Measurements from ENCODE around the gene MT1H. TPM values are rescaled to one million over a fixed set of nuclear protein-coding genes. Genes with fewer than 3 reads are reported as not detected.
"Not testable (repeated sequence)": the region's sequence is repeated elsewhere in the genome, so short reads cannot be mapped to it uniquely, and the experiment has no call there.

Gene MT1H
- total RNA-seq, 1 experiment from 2014 or later: not detected

- DNase-seq (ENCODE audit: unreplicated experiment): no peak
- Mint-ChIP-seq H3K36me3 (ENCODE audit: insufficient read depth, unreplicated experiment) (no peaks in the 10 kb centered on the region), H3K4me3 (ENCODE audit: unreplicated experiment) (no peak overlapping the region), H3K27ac (ENCODE audit: low read depth, unreplicated experiment) (no peak overlapping the region), H3K27me3 (ENCODE audit: insufficient read depth, unreplicated experiment) (no peaks in the 10 kb centered on the region), H3K9me3 (ENCODE audit: unreplicated experiment) (no peaks in the 10 kb centered on the region), H3K4me1 (ENCODE audit: insufficient read depth, unreplicated experiment) (peaks cover 6% of the 10 kb centered on the region)
- intact Hi-C loops (cut with micrococcal nuclease): no loop called here
- ChIA-PET POLR2A (no interaction called here), CTCF (no interaction called here)
- no TSS peak for BruUV-seq (replicated peaks)
- TF ChIP-seq, protein P1, sequence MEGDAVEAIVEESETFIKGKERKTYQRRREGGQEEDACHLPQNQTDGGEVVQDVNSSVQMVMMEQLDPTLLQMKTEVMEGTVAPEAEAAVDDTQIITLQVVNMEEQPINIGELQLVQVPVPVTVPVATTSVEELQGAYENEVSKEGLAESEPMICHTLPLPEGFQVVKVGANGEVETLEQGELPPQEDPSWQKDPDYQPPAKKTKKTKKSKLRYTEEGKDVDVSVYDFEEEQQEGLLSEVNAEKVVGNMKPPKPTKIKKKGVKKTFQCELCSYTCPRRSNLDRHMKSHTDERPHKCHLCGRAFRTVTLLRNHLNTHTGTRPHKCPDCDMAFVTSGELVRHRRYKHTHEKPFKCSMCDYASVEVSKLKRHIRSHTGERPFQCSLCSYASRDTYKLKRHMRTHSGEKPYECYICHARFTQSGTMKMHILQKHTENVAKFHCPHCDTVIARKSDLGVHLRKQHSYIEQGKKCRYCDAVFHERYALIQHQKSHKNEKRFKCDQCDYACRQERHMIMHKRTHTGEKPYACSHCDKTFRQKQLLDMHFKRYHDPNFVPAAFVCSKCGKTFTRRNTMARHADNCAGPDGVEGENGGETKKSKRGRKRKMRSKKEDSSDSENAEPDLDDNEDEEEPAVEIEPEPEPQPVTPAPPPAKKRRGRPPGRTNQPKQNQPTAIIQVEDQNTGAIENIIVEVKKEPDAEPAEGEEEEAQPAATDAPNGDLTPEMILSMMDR (IDR thresholded peaks at IDR 0.05; ENCODE audit: unreplicated experiment): no peak
These were observed 7.0 kb upstream of the MT1H start for GRCh38 chr16:56662357-56663354.

DNA sequence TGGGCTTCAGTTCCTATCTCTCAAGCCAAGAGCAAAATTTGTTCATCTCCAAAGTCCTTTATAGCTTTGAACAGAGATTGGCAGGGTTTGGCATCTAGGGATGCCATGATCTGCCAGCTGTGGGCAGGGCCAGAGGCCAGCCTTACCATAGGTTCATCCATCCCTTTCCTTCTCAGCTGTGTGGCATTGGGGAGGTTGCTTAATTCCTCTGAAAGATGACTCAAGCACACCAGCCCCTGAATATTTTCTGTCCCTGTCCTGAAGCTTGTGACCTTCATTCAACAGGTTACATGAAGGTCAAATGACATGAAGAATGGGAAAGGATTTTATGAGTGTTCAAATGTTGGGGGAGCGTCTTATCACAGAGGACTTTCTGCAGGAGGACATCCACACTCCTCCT is 5.1 kb upstream of the MT1H start:
- TF ChIP-seq, protein P1 (IDR thresholded peaks at IDR 0.05; ENCODE audit: unreplicated experiment): no peak
- intact Hi-C loops (cut with micrococcal nuclease): no loop called here

DNA sequence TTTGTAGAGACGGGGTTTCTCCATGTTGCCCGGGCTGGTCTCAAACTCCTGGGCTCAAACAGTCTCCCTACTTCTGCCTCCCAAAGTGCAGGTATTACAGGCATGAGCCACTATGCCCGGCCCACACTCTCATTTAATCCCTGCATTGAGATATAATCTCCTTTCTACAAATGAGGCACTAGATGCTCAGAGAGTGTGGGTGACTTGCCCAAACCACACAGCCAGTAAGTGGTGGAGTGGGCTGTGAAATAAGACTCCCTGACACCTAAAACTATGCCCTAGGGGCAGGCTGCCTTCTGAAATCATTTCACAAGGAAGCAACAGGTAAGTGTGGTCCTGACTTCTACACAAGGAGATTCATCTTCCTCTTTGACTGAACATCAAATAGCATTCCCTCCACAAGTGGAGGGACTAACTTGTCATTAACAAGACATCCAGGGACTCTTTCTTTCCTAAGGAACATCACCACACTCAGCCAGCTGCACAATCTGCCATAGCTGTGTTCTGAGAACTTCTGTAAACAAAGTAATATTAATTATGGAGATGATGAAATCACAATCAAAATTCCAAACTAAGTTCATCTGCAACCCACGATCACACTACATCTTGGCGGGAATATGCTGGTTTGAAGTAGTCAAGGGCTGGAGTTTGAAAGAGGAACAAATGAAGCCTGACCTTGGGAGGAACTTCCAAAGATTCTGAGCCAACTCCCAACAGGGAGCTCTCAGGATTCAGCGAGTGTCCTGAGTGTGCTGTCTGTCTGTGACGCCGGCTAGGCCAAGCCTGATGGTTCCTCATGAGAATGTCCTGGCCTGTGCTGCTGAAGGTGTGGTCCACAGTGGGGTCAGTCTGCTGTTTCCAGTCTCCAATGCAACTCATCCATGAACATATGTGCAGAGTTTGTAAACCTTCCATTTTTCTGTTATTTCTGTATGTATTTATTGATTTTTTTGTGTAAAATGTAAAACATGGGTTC is 4.0 kb upstream of the MT1H start:
- ChIA-PET CTCF (interaction anchor here (0.6 kb wide), 1 partner anchor 14 kb away, joined by 3 read pairs; no protein-coding TSS in a partner anchor), POLR2A (interaction anchor here (1.5 kb wide), 1 partner anchor 39 kb away, joined by 3 read pairs; no protein-coding TSS in a partner anchor)
- intact Hi-C loops (cut with micrococcal nuclease); H3K4me3 Mint-ChIP-seq (ENCODE audit: unreplicated experiment); H3K27me3 Mint-ChIP-seq (ENCODE audit: insufficient read depth, unreplicated experiment); H3K9me3 Mint-ChIP-seq (ENCODE audit: unreplicated experiment); H3K4me1 Mint-ChIP-seq (ENCODE audit: insufficient read depth, unreplicated experiment); H3K27ac Mint-ChIP-seq (ENCODE audit: low read depth, unreplicated experiment); BruUV-seq (replicated peaks); DNase-seq (ENCODE audit: unreplicated experiment); H3K36me3 Mint-ChIP-seq (ENCODE audit: insufficient read depth, unreplicated experiment): not testable (repeated sequence)

More for the DNA sequence above, 5.1 kb upstream of the MT1H start:
- Mint-ChIP-seq H3K4me3 (ENCODE audit: unreplicated experiment) (no peak overlapping the region), H3K4me1 (ENCODE audit: insufficient read depth, unreplicated experiment) (no peaks in the 10 kb centered on the region), H3K27me3 (ENCODE audit: insufficient read depth, unreplicated experiment) (peaks cover 9% of the 10 kb centered on the region), H3K36me3 (ENCODE audit: insufficient read depth, unreplicated experiment) (no peaks in the 10 kb centered on the region), H3K9me3 (ENCODE audit: unreplicated experiment) (no peaks in the 10 kb centered on the region), H3K27ac (ENCODE audit: low read depth, unreplicated experiment) (no peak overlapping the region)
- BruUV-seq (replicated peaks): no TSS peak
- ChIA-PET CTCF (interaction anchor here (0.6 kb wide), 1 partner anchor 103 kb away, joined by 3 read pairs; no protein-coding TSS in a partner anchor), POLR2A (no interaction called here)
- DNase-seq (ENCODE audit: unreplicated experiment): no peak

DNA sequence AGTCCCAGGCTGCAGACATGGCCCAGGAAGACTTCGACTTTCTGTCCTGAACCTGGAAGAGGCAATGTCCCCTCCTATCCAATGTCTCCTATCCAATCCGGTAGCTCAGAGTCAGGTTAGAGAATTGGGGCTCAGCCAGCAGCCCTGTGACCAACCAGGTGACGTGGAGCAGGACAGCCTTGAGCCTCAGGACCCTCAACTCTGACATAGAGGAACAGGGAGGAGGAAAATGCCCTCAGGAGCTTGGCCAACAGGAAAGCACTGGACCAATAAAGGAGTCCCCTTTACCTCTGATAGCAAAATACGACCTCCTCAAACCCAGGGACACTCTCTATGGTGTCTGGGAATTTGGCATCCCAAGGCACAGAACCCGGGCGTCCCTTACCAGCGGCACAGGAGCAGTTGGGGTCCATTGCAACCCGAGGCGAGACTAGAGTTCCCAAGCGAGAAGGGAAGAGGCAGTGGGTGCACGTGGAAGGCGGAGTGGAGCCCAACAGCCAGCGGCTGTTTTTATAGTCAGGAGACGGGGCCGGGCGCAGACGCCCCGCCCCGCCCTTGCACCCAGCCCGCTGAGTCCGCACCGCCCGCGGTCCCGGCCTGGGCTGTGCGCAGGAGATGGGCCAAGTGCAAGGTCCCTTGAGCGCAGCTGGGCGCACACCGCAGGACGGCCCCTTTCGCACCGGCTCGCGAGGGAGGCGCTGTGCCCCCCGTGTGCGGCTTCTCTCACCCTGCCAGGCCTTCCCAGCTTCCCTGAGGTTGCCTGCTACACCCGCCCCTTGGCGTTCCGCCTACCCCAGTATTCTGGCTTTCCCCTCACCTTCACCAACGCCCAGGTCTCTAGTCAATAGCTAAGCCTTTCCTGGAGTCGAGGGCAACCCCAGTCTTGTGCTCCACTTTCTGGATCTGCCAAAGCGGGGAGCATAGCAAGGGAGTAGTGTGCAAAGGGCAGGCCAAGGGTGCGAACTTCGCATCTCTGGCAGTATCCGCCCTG is 1.7 kb upstream of the MT1H start, which contains the start of gene MT1G:
Gene MT1G, minus strand, starts transcription at position 485 of the 991 bp plus-strand sequence. Its CDS starts 72 bp downstream, at position 413.
- ChIA-PET POLR2A (interaction anchor here (1.1 kb wide), 1 partner anchor 34 kb away, joined by 4 read pairs; no protein-coding TSS in a partner anchor), CTCF (interaction anchor here (0.8 to 1.0 kb wide), 2 partner anchors 38 to 67 kb away, joined by 3 read pairs; no protein-coding TSS in a partner anchor)
- no peaks in the 10 kb centered on the region for H3K4me1 Mint-ChIP-seq (ENCODE audit: insufficient read depth, unreplicated experiment)
- intact Hi-C loops (cut with micrococcal nuclease): no loop called here
- H3K27me3 Mint-ChIP-seq (ENCODE audit: insufficient read depth, unreplicated experiment): peaks cover 9% of the 10 kb centered on the region
- no peak within 1 kb of the TSS for H3K4me3 Mint-ChIP-seq (ENCODE audit: unreplicated experiment)
- BruUV-seq (replicated peaks): no TSS peak
- H3K9me3 Mint-ChIP-seq (ENCODE audit: unreplicated experiment): no peaks in the 10 kb centered on the region
- no peak for DNase-seq (ENCODE audit: unreplicated experiment)
- no peak within 1 kb of the TSS for H3K27ac Mint-ChIP-seq (ENCODE audit: low read depth, unreplicated experiment)
- TF ChIP-seq, protein P1 (IDR thresholded peaks at IDR 0.05; ENCODE audit: unreplicated experiment): no peak
- no peaks in the 10 kb centered on the region for H3K36me3 Mint-ChIP-seq (ENCODE audit: insufficient read depth, unreplicated experiment)

Data from MCF 10A (cell line).